Neural cell (in vitro differentiated cells): ENCODE data around the gene IL1R2. TPM values are rescaled to one million over a fixed set of nuclear protein-coding genes. Genes with fewer than 3 reads are reported as not detected.

Experiments used
- H2AFZ ChIP-seq: fragments of 200-600, 300-800 bp; sonication (generic), shearing (Covaris generic); 2 replicates; pipeline ENCODE4 v1.6.0; 2014; ENCODE audit warnings: low read depth, mild to moderate bottlenecking, antibody characterized with exemption, low read length, moderate library complexity
- H3F3A ChIP-seq: fragments of 200-600 bp; shearing (Covaris generic); 2 replicates; pipeline ENCODE4 v1.6.1; 2016; ENCODE audit warnings: mild to moderate bottlenecking, moderate library complexity, mixed read lengths, antibody characterized with exemption, low read length; ENCODE audit not compliant: insufficient read depth, poor library complexity, severe bottlenecking
- H3K27ac ChIP-seq: fragments of 200-600, 300-800 bp; sonication (generic), shearing (Covaris generic); 2 replicates; pipeline ENCODE4 v1.5.1; 2014; ENCODE audit warnings: mild to moderate bottlenecking, low read length, moderate library complexity
- H3K27me3 ChIP-seq: fragments of 300-800, 200-600 bp; sonication (generic), shearing (Covaris generic); 2 replicates; pipeline ENCODE4 v1.6.0; 2014; ENCODE audit warnings: mild to moderate bottlenecking, low read depth, low read length, moderate library complexity; ENCODE audit not compliant: insufficient read depth
- H3K36me3 ChIP-seq: fragments of 300-800, 200-600 bp; sonication (generic), shearing (Covaris generic); 2 replicates; pipeline ENCODE4 v1.5.1; 2014; ENCODE audit warnings: mild to moderate bottlenecking, antibody characterized with exemption, low read length, moderate library complexity; ENCODE audit not compliant: insufficient read depth
- H3K4me2 ChIP-seq: fragments of 300-800, 200-600 bp; sonication (generic), shearing (Covaris generic); 2 replicates; pipeline ENCODE4 v1.6.0; 2014; ENCODE audit warnings: mild to moderate bottlenecking, low read length
- H3K4me3 ChIP-seq: fragments of 300-800, 200-600 bp; sonication (generic), shearing (Covaris generic); 2 replicates; pipeline ENCODE4 v1.5.1; 2014; ENCODE audit warnings: mild to moderate bottlenecking, low read length, moderate library complexity
- H3K79me2 ChIP-seq: fragments of 200-600 bp; shearing (Covaris generic); replicated peaks from 2 replicates; pipeline ENCODE4 v1.6.0; 2014; ENCODE audit warnings: mild to moderate bottlenecking, low read length, moderate library complexity; ENCODE audit not compliant: insufficient read depth
- H3K9ac ChIP-seq: fragments of 300-800, 200-600 bp; sonication (generic), shearing (Covaris generic); 2 replicates; pipeline ENCODE4 v1.6.1; 2016; ENCODE audit warnings: mild to moderate bottlenecking, low read length, mixed read lengths
- H3K9me2 ChIP-seq: fragments of 200-600 bp; shearing (Covaris generic); 2 replicates; pipeline ENCODE4 v1.6.1; 2016; ENCODE audit warnings: mild to moderate bottlenecking, low read length, mixed read lengths; ENCODE audit not compliant: insufficient read depth
- H3K9me3 ChIP-seq: fragments of 200-600, 300-800 bp; sonication (generic), shearing (Covaris generic); 2 replicates; pipeline ENCODE4 v1.6.1; 2016; ENCODE audit warnings: mild to moderate bottlenecking, mixed run types, low read length, moderate library complexity, mixed read lengths
- H4K20me1 ChIP-seq: fragments of 200-600 bp; shearing (Covaris generic); 2 replicates; pipeline ENCODE4 v1.6.1; 2016; ENCODE audit warnings: mild to moderate bottlenecking, mixed run types; ENCODE audit not compliant: insufficient read depth
- CTCF ChIP-seq: fragments of 450-650 bp; IDR thresholded peaks from 2 replicates; pipeline ENCODE4 v1.5.1; 2014; ENCODE audit warnings: antibody characterized with exemption, mild to moderate bottlenecking, moderate library complexity; ENCODE audit not compliant: poor library complexity, severe bottlenecking
- EP300 ChIP-seq: fragments of 450-650 bp; conservative IDR thresholded peaks from 2 replicates; pipeline ENCODE4 v1.6.1; 2014; ENCODE audit warnings: antibody characterized with exemption, mild to moderate bottlenecking, moderate library complexity; ENCODE audit not compliant: poor library complexity, severe bottlenecking
- EZH2 ChIP-seq: fragments of 200-600, 300-800 bp; shearing (Covaris generic), sonication (generic); IDR thresholded peaks from 2 replicates; pipeline ENCODE4 v1.6.1; 2014; ENCODE audit warnings: antibody characterized with exemption, low read length, borderline replicate concordance, mild to moderate bottlenecking; ENCODE audit not compliant: insufficient read depth, poor library complexity, severe bottlenecking
- MXI1 ChIP-seq: fragments of 450-650 bp; conservative IDR thresholded peaks from 2 replicates; pipeline ENCODE4 v1.6.1; 2014; ENCODE audit warnings: antibody characterized with exemption, mild to moderate bottlenecking; ENCODE audit not compliant: poor library complexity, severe bottlenecking
- POLR2AphosphoS5 ChIP-seq: IDR thresholded peaks from 2 replicates; pipeline ENCODE4 v1.6.1; 2012
- RAD21 ChIP-seq: fragments of 450-650 bp; conservative IDR thresholded peaks from 2 replicates; pipeline ENCODE4 v1.6.1; 2014; ENCODE audit warnings: antibody characterized with exemption, mild to moderate bottlenecking, moderate library complexity
- REST ChIP-seq: IDR thresholded peaks from 2 replicates; pipeline ENCODE4 v1.6.1; 2012; ENCODE audit warnings: borderline replicate concordance
- SMC3 ChIP-seq: fragments of 450-650 bp; conservative IDR thresholded peaks from 2 replicates; pipeline ENCODE4 v1.6.1; 2014; ENCODE audit warnings: antibody characterized with exemption, mild to moderate bottlenecking, moderate library complexity; ENCODE audit not compliant: poor library complexity
- TAF1 ChIP-seq: IDR thresholded peaks from 2 replicates; pipeline ENCODE4 v1.6.1; 2012; ENCODE audit warnings: low read depth
- polyA plus RNA-seq: library from polyadenylated mRNA; depleted of rRNA; stranded (reverse); fragments of >200 nt; gene quantifications from 2 replicates; pipeline ENCODE4 v1.2.3, GENCODE V29; 2014

The IL1R2 gene
- polyA plus RNA-seq, 1 donor from 2014 or later, result not detected

- Histone ChIP-seq H3K27ac (no peak overlapping the region), H3K36me3 (no peaks in the 10 kb centered on the region), H3K4me3 (no peak overlapping the region), H4K20me1 (no peaks in the 10 kb centered on the region), H2AFZ (no peak overlapping the region), H3K27me3 (no peaks in the 10 kb centered on the region), H3K79me2 (no peaks in the 10 kb centered on the region), H3K9ac (no peak overlapping the region), H3K9me3 (no peaks in the 10 kb centered on the region), H3K9me2 (no peaks in the 10 kb centered on the region), H3F3A (no peaks in the 10 kb centered on the region), H3K4me2 (no peak overlapping the region)
- no peak for TF ChIP-seq CTCF
- TF ChIP-seq POLR2AphosphoS5, result no peak
- TF ChIP-seq RAD21, result no peak
- no peak for TF ChIP-seq EZH2
- TF ChIP-seq MXI1, result no peak
- no peak for TF ChIP-seq TAF1
- TF ChIP-seq REST, result no peak
- TF ChIP-seq SMC3, result no peak
- no peak for TF ChIP-seq EP300
These were observed 69.5 kb downstream of the IL1R2 start for GRCh38 chr2:102061286-102061699.

DNA sequence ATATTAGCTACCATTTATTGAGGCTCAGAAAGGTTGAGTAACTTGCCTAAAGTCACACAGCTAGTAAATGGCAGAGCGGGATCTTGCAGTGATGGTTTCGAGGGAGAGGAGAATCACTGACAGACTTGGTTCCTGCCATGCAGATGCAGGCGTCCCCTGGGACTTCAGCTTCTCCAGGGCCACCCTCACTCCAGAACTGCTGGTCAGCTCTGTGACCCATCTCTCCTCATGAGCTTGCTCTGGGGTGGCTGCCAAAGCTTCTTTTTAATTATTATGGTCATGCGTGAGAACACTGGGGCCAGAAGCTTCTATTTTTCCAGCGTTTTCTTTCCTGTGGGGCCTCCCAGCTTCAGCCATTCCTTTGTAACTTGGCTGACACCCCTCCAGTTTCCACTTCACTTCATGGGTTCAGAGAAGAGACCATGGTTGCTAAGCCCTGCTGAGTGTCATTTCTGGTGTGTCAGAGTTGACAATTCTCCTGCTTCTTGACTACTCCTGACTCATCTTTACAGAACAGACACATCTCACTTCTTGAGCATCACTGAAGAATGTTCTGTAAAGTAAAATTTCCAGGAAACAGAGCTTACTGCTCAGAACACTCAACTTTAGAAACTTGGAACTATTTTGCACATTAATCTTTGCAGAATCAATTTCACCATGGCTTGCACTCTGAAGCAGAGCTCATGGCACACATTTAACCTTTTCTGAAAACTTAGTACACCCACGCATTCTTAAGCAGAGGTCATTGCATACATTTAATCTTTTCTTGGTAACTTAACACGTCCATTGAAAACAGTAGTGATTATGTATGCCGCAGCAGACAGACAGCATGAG lies 70.4 kb downstream of the IL1R2 start:
- no peaks in the 10 kb centered on the region for H3F3A ChIP-seq
- H3K79me2 ChIP-seq, result no peaks in the 10 kb centered on the region
- H3K36me3 ChIP-seq, result no peaks in the 10 kb centered on the region
- no peak overlapping the region for H3K4me2 ChIP-seq
- TF ChIP-seq CTCF (no peak), POLR2AphosphoS5 (no peak), RAD21 (no peak), EP300 (no peak), TAF1 (no peak), MXI1 (no peak), REST (no peak), SMC3 (no peak), EZH2 (no peak)
- no peaks in the 10 kb centered on the region for H3K27me3 ChIP-seq
- H3K9ac ChIP-seq, result no peak overlapping the region
- H3K9me2 ChIP-seq, result no peaks in the 10 kb centered on the region
- H2AFZ ChIP-seq, result no peak overlapping the region
- H3K27ac ChIP-seq, result no peak overlapping the region
- no peak overlapping the region for H3K4me3 ChIP-seq
- H3K9me3 ChIP-seq, result no peaks in the 10 kb centered on the region
- H4K20me1 ChIP-seq, result no peaks in the 10 kb centered on the region
